DMS153 treated with DMSO at 0.1 percent for 48 hours (cell line): ENCODE measurements around the gene BCL2L12.

ENCODE experiments used
- DNase-seq: peaks from one replicate; lab custom pipeline; 2025; ENCODE audit not compliant: unreplicated experiment; lab: John Stamatoyannopoulos, UW

BCL2L12 gene

DNA sequence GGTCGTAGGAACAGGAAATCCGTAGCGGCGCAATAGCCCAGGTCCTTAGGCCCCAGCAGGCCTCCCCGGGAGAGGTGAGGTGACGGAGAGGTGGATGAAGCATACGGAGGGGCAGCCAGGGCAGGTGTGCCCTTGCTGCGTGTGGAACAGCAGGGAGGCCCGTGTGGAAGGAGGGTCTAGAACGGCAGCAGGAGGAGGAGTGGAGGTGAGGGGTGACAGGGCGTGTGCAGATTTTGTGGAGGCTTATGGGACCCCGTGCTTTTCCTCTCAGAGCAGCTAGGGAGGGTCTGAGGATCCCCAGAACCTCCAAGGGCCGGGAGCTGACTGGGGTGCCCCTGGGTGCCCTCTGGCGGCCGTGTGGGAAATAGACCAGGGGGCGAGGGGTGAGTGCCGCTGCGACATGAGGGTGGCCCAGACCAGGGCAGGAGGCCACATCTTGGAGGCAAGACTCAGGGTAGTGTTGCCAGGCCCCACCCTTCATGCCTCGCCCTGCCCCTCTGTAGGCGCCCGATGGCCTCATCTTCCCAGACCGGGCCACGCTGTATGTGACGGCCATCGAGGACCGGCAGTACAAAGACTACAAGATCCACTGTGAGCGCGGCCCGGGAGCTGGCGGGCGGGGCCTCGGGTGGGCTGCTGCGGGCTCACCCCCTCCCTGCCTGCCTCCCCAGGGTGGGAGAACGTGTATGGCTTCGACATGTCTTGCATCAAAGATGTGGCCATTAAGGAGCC, 18.7 kb downstream of the BCL2L12 start:
- no peak for DNase-seq

DNA sequence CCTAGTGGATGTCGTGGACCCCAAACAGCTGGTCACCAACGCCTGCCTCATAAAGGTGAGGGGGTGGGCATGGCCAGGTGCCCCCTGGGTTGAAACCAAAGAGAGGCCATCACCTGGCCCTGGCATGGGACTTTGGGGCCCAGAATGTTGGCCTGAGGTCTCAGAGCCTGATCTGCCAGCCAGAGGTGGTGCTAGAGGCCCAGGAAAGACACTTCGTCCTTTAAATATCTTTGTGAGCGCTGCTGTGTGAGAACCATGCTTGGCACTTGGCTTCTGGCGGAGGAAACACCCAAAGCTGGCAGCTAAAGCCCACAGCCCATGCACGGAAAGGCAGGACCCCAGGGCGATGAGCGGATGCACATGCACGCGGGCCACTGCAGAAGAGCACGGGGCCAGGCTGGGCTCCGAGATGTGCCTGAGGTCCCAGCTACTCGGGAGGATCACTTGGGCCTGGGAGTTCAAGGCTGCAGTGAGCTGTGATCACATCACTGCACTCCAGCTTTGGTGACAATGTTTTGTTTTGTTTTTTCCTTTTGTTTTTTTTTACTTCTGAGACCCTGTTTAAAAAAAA, 19.3 kb downstream of the BCL2L12 start:
- DNase-seq: no peak

DNA sequence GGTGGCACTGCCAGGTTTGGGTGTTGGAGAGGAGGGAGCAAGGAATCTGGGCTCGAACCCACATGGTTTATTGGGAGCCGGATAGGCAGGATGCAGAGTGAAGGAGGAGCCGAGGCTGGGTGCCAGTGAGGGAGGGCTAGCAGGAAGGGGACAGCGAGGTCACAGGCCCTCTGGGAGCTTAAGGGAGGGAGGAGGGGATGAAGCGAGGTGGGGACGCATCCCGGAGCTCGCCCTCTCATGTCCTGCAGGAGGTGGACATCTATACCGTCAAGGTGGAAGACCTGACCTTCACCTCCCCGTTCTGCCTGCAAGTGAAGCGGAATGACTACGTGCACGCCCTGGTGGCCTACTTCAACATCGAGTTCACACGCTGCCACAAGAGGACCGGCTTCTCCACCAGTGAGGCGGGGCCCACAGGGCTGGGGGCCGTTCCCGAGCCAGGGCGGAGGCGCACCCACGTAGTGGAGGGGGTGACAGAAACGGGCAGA, 20.2 kb downstream of the BCL2L12 start:
- no peak for DNase-seq

DNA sequence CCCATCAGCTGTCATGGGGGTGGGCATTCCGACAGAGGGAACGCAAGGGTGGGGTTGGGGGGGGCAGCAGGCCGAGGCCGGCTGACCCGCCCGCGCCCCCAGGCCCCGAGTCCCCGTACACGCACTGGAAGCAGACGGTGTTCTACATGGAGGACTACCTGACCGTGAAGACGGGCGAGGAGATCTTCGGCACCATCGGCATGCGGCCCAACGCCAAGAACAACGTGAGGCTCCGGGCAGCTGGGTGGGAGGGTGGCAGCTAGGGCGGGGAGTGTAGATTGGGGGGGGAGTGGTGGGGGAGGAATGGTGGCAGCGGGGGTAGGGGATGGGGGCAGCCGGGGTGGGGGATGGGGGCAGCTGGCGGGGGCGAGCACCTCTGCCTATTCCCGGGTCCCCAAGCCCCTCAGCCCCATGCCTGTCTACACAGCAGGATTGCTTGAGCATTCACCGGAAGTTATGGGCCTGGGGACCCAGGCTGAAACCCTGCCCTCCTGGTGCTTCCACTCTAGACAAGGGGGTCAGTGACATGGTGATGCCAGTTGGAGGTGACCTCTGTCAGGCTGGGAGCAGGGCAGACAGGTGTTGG, 20.9 kb downstream of the BCL2L12 start:
- no peak for DNase-seq

DNA sequence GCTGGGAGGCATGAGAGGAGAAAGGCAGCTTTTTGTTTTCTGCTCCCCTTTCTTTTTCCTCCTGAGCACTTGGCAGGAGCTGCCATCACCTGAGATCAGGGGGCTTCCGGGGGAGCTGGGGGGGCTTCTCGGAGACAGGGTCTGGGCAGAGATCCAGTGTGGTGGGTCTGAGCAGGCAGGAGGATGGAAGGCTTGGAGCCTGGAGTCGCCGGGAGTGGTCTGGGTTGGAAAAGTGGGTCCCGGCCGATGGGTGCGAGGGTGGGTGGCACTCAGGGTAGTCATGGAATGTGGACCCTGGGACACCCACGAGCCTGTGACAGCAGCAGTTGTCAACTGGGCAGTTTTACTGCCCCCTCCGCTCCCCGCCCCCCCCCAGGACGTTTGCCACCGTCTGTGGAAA, 21.4 kb downstream of the BCL2L12 start:
- DNase-seq: no peak

DNA sequence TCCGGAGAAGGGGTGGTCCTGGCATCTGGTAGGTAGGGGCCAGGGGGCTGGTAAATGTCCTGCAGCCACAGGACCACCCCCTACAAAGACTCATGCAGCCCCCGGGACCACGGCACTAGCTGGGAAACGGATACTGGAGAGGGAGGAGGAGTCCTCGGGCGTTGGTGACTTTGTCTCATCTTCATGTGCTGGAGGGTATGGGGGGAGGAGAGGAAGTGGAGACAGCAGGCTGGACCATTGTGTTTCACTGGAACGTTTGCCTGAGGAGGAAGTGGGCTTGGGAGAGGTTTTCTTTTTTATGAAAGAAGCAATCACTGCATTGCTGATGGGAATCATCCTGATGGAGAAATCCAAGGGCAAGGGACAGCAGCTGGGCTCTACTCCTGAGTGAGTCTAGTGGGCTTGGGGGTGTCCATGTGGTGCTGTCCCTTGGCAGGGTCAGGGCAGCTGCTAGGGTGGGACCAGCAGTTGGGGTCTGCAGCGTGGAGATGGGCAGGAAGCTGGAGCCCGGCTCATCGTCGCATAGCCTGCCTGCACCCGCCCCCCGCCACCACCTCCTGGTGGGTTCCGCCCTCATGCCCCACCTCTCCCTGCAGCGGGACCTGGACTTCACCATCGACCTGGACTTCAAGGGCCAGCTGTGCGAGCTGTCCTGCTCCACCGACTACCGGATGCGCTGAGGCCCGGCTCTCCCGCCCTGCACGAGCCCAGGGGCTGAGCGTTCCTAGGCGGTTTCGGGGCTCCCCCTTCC, 22.0 kb downstream of the BCL2L12 start:
- no peak for DNase-seq

DNA sequence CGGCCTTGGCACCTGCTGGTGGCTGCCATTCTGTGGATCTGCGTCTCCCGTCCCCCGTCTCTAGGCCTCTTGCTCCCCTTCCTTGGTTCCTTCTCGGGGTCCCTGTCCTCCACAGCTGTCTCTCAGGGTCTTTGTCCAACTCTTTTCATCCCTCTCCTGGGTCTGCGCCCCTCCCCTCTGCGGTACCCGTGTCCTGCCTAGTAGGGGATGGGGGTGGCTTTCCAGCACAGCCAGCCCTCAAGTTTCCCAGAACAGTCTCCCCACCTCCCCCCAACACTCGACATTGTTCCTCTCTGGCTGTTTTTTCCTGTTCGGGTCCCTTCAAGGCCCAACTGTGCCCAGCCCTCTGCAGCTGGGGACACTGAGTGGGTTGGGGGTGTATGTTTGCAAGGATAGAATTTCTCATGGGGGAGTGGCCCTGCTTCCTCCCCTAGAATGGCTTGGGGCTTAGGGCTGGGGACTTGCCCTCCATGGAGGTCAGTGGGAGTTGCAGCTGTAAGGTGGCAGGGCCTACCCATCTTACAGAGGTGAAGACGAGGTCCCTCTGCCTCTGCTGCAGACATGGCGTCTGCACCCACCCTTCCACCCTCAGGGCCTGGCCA, 22.9 kb downstream of the BCL2L12 start:
- DNase-seq: no peak

DNA sequence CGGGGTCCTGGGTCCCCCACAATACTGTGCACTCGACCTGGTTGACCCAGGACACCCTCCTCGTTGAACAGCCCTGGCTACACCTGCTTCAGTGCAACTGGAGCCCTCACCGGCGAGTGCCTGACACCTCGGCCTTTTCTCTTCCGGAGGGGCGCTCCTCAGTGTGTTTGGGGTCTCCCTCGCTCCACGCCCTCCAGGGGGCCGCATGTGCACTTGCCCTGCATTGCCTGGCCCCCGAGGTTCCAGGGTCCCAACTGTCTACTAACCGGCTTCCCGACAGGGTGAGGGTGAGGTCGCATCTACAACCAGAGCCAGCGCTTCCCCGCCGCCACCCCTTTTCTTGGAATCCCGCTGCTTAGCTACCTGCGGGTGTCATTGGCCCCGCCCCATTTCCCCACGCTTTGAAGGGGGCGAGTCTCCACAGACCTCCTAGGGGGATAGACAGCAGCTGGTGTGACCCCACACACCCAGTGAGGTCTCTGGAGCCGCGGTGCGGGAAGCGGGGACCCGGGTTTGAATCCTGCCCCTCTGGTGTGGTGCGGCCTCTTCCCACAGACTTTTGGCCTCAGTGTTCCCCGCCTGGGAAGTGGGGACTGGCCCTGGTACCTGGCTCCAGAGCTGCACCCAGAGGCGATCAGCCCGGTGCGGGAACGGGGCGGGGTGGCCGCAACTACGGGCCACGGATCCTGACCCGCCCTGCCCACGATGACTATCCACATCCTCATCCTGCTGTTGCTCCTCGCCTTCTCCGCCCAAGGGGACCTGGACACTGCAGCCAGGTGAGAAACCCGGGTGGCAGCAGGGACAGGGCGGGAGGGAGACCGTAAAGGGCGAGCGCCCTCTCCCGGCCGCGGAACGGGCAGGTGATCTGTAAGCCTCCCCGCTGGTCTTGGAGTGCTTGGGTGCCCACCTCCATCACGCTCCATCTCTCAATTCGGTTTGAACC, 23.7 kb downstream of the BCL2L12 start, which contains the start of gene ADM5:
Gene ADM5 (plus strand): TSS at position 462 of the 946 bp plus-strand sequence. CDS start 244 bp downstream, at position 706.
- DNase-seq: no peak

DNA sequence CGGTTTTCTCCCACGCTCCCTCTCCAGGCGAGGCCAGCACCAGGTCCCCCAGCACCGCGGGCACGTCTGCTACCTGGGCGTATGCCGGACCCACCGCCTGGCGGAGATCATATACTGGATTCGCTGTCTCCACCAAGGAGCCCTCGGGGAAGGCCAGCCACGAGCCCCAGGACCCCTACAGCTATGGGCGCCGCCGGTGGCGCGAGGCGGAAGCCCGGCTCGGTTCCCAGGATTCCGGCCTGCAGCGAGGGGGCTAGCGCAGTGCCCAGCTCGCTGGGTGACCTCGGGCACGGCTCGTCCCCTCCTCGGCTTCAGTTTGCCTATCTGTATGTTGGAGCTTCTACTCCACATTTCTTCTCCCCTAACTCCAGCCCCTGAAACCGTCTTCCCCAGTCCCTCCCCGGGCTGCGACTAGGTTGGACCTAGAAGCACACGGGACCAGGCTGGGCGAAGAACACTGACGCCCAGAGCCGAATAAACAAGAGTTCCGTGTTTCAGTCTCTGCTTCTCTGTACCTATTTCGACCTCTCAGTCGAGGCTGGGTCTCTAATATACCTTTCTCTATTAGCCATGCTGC, 24.4 kb downstream of the BCL2L12 start:
- peak; percentile 33 for DNase-seq

DNA sequence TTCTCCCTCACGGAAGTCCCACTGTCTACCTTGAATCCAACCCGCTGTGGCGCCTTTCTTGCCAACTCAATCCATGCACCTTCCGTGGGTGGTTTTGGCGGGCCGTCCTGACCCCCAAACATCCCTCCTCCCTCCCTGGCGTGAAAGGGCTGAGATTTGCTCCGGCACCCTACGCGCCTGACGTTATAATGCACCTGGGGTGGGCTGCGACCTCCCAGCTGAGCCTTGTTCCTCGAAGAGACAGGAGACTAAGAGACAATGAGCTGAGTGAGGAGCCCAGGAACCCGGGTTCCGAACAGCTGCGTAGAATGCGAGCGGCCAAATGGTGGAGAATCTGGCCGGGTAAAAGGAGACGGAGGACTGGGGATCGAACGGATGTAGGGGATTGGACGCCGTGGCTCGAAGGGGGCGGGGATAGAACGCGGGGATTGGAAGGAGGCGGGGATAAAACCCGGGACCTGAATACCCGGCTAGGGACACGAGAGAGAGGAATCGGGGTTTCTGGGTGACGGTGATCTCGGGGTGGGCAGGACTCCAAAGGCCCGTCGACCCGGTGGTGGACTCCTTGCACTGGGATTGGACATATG, 25.0 kb downstream of the BCL2L12 start, which contains the start of gene CPT1C:
Gene CPT1C (plus strand): TSS at position 461 of the 587 bp plus-strand sequence. CDS start 1,137 bp downstream, outside the sequence.
- DNase-seq: peak; percentile 81

DNA sequence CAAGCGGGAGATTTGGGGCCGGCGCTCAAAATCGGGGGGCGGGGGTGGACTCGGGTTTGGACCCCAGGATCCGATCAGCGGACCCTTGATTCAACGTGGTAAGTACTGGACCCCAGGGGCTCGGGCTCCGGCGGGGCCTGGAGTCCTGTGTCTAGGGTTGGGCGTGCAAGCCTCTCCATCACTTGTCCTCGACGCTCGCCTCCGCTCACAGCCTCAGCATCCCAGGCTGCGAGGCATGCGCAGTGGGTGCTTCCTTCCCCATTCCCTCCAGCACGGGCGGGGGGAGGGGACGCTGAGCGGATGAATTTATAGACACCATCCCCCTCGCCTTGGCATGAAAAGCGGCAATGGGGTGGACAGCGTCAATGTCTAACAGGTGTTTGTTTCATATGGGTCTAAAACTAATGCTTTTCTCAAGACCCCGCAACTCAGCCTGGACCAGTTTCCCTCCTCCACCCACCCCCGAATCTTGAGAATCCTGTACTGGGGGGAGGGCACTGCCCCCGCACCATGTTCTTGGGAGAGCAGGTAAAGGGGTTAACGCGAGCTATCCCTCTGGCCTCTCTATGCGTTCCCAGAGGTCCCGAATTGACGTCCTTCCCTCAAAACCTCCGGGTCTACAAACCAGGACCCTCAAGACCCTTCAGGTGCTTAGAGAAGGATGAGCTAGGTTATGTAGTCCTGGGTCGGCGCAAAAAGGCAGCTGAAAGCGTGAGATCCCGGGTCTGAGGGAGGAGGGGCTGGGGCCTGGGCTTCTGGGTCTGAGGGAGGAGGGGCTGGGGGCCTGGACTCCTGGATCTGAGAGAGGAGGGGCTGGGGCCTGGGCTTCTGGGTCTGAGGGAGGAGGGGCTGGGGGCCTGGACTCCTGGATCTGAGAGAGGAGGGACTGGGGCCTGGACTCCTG, 25.8 kb downstream of the BCL2L12 start:
- DNase-seq: peak; percentile 42

DNA sequence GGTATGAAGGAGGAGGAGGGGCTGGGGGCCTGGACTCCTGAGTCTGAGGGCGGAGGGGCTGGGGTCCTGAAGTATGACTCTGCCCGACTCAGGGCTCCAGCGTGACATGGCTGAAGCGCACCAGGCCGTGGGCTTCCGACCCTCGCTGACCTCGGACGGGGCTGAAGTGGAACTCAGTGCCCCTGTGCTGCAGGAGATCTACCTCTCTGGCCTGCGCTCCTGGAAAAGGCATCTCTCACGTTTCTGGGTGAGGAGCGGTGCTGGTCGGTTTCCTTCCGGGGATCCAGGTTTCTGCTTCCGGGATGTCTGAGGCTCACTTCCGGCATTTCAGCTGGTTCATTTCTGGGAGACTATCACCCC, 26.4 kb downstream of the BCL2L12 start:
- DNase-seq: no peak

DNA sequence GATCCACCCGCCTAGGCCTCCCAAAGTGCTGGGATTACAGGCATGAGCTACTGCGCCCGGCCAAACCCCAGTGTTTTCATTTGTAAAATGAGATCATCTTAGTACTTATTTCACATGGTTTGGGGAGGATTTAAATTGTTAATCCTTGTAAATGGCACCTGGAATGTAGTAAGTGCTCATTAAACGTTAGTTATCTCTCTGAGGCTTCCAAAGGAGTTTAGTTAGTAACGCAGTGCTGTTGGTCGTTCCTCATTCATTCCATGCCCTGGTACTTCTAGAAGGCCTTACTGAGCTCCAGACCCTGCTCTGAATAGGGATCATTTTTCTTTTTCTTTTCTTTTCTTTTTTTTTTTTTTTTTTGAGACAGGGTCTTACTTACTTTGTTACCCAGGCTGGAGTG, 30.4 kb downstream of the BCL2L12 start:
- DNase-seq: no peak

DNA sequence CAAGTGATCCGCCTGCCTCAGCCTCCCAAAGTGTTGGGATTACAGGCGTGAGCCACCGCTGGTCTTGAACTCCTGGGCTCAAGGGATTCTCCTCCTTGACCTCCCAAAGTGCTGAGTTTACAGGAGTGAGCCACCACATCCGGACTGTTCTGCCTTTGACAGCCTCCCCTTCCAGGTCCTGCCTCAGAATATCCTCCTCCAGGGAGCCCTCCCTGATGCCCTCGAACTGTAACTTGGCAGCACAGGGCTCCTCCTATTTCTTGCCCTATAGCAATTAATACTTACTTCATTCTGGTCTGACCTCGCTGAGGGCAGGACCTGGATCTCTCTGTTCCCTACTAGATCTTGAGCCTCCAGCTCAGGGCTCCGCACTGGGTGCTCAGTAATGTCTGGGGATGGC, 31.1 kb downstream of the BCL2L12 start:
- no peak for DNase-seq

DNA sequence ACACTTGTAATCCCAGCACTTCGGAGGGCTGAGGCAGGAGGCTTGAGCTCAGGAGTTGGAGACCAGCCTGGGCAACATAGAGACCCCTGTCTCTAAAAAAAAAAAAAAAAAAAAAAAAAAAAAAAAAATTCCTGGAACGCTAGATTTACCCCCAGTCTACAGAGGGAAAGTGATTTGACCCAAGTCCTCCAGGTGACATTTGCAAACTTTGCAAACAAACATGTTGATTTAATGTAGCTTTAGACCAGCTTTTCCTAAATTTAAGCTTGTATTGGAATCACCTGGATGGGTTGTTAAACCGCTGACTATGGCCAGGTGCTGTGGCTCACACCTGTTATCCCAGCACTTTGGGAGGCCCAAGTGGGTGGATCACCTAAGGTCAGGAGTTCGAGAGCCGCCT, 33.6 kb downstream of the BCL2L12 start:
- DNase-seq: no peak

DNA sequence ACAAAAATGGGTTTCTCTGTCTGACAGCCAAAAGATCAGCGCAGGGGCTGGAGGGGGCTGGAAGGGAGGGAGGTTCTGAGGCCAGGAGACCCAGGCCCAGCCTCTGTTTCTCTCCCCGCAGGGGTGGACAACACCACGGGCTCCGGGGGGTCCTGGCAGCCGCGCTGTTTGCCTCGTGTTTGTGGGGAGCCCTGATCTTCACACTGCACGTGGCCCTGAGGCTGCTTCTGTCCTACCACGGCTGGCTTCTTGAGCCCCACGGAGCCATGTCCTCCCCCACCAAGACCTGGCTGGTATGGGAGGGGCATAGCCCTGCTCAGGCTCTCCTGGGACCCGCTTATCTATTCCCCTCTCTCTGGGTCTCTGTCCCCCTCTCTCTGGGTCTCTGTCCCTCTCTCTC, 34.8 kb downstream of the BCL2L12 start:
- DNase-seq: no peak

DNA sequence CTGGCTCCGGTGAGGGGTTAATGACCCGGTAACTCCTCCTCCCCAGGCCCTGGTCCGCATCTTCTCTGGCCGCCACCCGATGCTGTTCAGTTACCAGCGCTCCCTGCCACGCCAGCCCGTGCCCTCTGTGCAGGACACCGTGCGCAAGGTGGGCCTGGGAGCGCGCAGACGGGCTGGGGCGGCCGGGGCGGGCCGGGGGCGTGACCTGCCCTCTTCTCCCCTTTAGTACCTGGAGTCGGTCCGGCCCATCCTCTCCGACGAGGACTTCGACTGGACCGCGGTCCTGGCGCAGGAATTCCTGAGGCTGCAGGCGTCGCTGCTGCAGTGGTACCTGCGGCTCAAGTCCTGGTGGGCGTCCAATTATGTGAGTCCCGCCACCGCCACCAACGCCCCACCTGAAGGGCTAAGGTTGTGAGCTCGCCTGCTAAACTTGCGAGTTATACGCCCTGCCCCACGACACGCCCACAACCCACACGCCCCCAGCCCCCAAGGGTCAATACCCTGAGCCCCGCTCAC, 35.6 kb downstream of the BCL2L12 start:
- DNase-seq: no peak
